HG03469 (cell line): ENCODE data around the gene KIF5A.

Experiments
- ATAC-seq: cut with Tn5 transposase; IDR thresholded peaks from one replicate; pipeline ENCODE4 v1.9.1; 2021; ENCODE audit warnings: mild to moderate bottlenecking, moderate library complexity, moderate number of reproducible peaks; ENCODE audit not compliant: unreplicated experiment

Gene KIF5A

GRCh38 chr12:57628280-57629191 lies 78.7 kb downstream of the KIF5A start:
- no peak for ATAC-seq

GRCh38 chr12:57629897-57630471 lies 80.1 kb downstream of the KIF5A start:
- ATAC-seq, result no peak

GRCh38 chr12:57630891-57631433 lies 81.1 kb downstream of the KIF5A start:
- ATAC-seq, result no peak

- ATAC-seq, result no peak
Observed at GRCh38 chr12:57631566-57632072, 81.8 kb downstream of the KIF5A start.

- ATAC-seq, result no peak
Observed at GRCh38 chr12:57632073-57632957, 82.5 kb downstream of the KIF5A start.

GRCh38 chr12:57632958-57633840 lies 83.4 kb downstream of the KIF5A start, which contains the start of gene B4GALNT1:
TSS of gene B4GALNT1 (minus strand) at chr12:57633201. CDS start at chr12:57632132, 1,069 bp downstream.
- no peak for ATAC-seq
